ENCODE results near the gene HNRNPD.

- no peak for TF ChIP-seq CTCF (IDR thresholded peaks at IDR 0.05)
- no peak for TF ChIP-seq POLR2A (IDR thresholded peaks at IDR 0.05)
Measured at GRCh38 chr4:82397527-82397926, 23.7 kb upstream of the HNRNPD start.
